Neural progenitor cell (in vitro differentiated cells): ENCODE data around the gene TNFRSF14.

Experiments used
- EZH2 ChIP-seq: fragments of 200-600 bp; sonication (generic); IDR thresholded peaks from 2 replicates; pipeline ENCODE4 v1.6.1; 2017; ENCODE audit warnings: antibody characterized with exemption, mild to moderate bottlenecking, moderate library complexity
- EZH2phosphoT487 ChIP-seq: fragments of 200-600 bp; sonication (generic); IDR thresholded peaks from 2 replicates; pipeline ENCODE4 v1.6.1; 2017; ENCODE audit warnings: antibody characterized with exemption
- TF ChIP-seq, protein P1 (sequence below): fragments of 200-600 bp; sonication (generic); IDR thresholded peaks from 2 replicates; pipeline ENCODE4 v1.5.1; 2017; ENCODE audit warnings: antibody characterized with exemption, mild to moderate bottlenecking

DNA sequence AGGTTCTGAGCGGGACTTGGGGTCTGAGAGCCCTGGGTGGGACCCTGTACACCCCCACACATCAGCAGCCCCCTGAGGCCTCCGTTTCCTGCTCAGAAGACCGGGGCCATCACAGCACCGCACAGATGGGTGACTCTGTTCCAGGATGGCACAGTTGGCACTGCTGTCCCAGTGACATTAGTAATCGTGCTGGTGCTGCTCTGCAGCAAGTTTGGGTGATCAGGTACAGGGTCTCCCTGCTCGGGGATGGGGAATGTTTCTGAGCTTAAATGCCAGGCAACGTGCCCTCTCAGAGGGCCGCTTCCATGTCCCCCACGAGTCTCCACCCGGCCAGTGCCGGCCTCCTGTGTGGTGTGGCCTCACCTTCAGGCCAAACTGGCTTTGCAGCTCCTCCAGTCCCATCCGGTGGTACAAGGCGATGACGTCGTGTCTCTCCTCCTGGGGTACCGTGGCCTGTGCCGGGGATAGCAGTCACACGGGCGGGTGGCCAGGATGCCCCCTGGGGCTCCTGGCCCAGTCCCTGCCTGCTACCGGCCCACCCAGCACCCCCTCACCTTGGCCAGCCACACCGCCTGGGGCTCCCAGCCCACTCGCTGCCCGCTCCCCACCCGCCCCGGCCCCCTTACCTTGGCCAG is 47.5 kb downstream of the TNFRSF14 start:
- TF ChIP-seq, protein P1, sequence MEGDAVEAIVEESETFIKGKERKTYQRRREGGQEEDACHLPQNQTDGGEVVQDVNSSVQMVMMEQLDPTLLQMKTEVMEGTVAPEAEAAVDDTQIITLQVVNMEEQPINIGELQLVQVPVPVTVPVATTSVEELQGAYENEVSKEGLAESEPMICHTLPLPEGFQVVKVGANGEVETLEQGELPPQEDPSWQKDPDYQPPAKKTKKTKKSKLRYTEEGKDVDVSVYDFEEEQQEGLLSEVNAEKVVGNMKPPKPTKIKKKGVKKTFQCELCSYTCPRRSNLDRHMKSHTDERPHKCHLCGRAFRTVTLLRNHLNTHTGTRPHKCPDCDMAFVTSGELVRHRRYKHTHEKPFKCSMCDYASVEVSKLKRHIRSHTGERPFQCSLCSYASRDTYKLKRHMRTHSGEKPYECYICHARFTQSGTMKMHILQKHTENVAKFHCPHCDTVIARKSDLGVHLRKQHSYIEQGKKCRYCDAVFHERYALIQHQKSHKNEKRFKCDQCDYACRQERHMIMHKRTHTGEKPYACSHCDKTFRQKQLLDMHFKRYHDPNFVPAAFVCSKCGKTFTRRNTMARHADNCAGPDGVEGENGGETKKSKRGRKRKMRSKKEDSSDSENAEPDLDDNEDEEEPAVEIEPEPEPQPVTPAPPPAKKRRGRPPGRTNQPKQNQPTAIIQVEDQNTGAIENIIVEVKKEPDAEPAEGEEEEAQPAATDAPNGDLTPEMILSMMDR: no peak
- TF ChIP-seq EZH2phosphoT487 (no peak), EZH2 (no peak)
